ENCODE results near the gene NDUFV3.
"Not testable (repeated sequence)": the region's sequence is repeated elsewhere in the genome, so short reads cannot be mapped to it uniquely, and the experiment has no call there.

NDUFV3 gene

GRCh38 chr21:42857216-42857615 lies 35.9 kb upstream of the NDUFV3 start:
- no peak for DNase-seq

GRCh38 chr21:42858185-42858847 lies 34.8 kb upstream of the NDUFV3 start:
- DNase-seq, result no peak

GRCh38 chr21:42858957-42859890 lies 33.9 kb upstream of the NDUFV3 start:
- no peak for DNase-seq

DNA sequence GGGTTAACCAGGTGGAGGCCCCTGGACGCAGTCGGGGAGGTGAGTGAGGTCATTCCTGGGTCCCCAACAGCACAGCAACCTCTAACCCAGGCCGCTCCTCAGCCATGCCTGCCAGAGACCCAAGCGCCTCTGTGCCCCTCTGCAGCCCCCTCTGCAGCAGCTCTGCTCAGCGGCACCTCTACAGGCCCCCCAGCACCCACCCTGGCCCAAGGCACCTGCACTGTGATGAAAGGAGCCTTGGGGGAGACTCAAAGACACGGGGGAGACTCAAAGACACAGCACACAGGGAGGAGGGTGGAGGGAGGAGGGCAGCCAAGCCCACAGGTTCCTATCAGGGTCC lies 33.2 kb upstream of the NDUFV3 start:
- no peak for DNase-seq

DNA sequence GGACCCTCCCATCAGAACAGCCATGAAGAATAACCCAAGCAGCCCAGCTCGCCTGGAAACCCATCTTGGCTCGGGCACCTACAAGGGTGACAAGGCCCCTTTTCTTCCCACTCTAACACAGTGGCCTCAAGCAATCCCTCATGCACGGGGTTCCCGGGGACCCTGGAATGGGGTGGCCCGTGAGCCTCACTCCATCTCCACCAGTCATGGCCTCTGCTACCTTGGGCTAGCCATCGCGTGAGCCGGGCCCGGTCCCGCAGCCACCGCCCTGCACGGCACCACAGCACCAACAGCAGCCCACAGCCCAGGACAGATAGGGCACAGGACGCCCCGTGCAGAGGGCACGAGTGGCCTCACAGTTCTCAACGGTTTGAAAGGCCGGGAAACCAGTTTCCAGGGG lies 32.8 kb upstream of the NDUFV3 start:
- DNase-seq, result no peak

DNA sequence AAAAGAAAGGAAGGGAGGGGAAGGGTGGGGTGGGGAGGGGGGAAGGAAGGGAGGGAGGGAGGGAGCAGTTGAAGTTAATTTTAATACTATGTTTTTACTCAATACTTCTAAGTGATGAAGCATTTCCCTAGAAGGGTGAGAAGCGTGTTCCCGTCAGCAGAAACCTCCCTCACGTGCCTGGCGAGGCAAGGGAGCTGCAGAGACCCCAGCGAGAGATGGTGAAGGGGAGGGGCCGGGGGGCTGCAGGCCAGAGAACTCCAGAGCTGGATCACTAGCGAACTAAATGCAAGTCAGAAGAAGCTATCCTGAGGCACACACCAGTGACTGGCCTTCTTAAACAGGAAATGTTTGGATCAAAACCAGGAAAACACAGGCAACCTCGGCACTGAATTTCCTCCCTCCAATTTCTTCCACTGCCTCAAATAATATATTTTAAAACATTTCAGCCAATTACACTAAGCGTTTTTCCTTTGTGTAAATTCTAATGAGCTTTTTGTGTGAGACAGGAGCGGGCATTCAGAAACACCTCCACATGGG lies 31.7 kb upstream of the NDUFV3 start:
- DNase-seq, result no peak

DNA sequence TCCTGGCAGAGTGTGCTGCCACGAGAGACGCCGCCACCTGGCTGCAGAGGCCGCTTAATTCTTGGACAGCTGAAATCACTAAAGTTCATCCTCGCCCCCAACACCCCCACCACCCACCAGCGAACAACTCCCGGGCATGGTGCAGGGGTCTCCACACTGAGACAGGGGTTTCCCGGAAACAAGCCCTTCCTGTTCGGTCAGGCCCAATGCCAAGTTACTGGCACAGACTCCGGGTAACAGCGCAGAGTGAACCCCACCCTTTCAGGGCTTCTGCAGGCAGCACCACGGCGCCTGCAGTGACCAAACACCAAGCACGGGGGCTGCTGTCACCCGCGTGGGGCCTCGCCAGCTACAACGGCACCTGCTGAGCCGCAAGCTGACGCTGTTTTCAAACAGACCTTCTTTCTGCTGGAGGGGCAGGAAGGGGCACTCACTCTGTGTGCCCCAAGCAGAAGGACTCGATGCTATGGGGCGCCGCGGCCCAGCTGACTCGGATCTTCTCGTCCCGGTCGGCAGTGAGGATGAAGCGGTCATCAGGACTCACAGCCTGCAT lies 31.2 kb upstream of the NDUFV3 start:
- DNase-seq, result no peak

GRCh38 chr21:42862774-42863503 lies 30.2 kb upstream of the NDUFV3 start:
- DNase-seq, result no peak

DNA sequence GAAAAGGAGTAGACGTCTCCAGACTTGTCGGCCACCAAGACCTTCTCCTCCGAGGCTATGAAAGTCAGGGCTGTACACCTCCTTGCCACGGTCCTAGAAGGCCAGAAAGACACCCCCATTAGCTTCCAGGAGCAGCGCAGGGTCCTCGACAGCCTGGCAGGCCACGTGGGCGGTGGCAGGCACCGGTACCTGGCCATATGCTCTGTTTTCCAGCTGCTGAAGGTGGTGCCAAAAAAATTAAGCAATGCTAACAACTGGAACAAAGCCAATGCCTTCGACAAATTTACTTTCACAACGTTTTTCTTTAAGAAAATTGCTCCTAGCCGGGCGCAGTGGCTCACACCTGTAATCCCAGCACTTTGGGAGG lies 29.6 kb upstream of the NDUFV3 start:
- no peak for DNase-seq

- no peak for DNase-seq
These were observed 28.8 kb upstream of the NDUFV3 start for GRCh38 chr21:42864286-42864685.

DNA sequence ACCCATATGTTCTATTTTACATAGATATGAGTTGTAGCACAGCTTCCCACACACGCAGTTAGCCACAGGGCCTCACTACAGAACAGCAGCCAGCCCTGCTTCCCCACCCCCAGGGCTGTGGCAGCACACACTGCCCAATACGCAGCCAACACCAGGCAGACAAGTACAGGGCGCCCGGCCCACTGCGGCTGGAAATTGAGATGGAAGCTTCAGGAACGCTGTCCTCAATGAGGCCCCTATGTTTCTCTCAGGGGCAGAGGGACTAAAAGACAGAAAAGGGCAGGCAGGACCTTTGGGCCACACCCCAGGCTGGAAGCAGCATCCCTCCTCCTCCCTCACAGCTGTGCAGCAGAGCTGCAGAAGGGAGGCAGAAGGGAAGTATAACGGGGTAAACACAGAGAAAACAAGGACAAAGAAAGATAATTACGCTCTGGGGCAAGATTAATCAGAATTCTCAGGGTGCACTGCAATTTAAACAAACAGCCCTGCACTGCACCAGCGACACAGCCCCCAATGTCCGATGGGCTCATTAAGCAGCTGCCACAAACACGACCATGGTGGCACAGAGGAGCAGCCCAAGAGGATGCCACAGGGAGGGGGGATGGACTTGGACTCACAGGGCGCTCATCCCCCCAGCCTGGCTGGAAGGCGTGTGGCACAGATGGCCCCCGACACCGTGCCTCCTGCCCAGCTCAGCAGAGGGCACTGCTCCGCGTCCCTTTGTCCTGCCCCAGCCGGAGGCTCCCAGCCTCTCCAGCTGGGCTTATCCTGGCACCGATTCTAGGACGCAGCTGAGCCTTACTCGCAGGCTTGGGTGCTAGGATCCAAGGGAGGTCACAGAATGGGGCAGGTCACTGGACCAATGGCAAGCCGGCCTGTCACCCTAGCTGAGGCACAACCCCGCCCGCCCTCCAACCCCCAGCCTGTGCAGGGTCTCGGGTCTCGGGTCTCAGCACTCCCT lies 28.0 kb upstream of the NDUFV3 start:
- DNase-seq, result peak; percentile 11 to 58

DNA sequence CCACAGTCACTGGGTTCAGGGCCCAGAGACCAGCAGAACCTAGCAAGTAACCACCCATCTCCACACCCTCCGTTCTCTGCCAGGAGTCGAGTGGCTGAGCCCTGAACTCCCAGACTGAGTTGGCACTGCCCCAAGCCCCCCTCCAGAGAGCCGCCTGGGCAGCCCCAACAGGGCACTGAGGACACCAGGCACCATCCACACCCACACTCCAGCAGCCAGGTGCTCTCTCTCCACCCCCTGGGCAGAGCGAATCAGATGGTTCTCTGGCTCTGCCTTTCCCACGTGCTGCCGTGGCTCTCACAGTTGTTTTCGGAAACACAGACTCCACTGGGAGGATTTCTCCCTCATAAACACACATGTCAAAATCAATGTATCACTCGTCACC lies 27.3 kb upstream of the NDUFV3 start:
- no peak for DNase-seq

- no peak for DNase-seq
These were observed 24.9 kb upstream of the NDUFV3 start for GRCh38 chr21:42868196-42868595.

DNA sequence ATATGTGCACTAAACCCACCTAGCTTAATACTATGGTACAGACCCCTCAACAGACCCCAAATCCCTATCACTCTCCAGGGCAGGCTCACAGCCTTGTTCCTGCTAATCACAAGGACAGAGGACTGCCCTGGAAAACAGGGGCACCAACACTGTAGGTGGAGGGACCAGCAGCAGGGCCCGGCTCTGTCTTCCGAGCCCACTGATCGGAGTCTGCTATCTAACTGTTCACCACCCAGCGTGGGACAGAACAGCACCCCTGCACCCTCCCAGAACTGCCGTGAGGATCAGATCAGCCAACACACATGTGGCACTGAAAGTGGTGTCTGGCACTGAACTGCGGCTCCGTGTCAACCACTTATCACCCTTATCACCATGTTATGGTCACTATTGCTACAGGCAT lies 20.0 kb upstream of the NDUFV3 start:
- no peak for DNase-seq

- not testable (repeated sequence) for DNase-seq
These were observed 17.3 kb upstream of the NDUFV3 start for GRCh38 chr21:42875811-42876210.

DNA sequence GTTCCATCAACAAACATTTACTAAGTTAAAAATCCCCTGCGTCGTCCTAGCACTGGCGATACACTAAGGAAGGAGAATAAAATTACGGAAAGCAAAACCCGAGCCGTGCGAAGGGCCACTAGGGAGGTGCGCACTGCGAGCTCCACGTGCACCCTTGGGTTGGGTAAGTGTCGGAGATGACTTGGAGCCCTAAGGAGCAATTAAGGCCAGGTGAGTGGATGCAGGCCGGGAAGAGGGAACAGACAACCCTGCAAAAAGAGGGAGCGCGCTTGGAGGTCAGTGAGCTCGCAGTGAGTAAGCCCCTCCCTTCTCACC lies 14.5 kb upstream of the NDUFV3 start:
- DNase-seq, result no peak

- peak; percentile 87 to 96 for DNase-seq
These were observed 13.9 kb upstream of the NDUFV3 start, which contains the start of gene WDR4 for GRCh38 chr21:42878993-42879787. Gene WDR4 (minus strand): TSS chr21:42879539. CDS start chr21:42879495, 44 bp downstream.

DNA sequence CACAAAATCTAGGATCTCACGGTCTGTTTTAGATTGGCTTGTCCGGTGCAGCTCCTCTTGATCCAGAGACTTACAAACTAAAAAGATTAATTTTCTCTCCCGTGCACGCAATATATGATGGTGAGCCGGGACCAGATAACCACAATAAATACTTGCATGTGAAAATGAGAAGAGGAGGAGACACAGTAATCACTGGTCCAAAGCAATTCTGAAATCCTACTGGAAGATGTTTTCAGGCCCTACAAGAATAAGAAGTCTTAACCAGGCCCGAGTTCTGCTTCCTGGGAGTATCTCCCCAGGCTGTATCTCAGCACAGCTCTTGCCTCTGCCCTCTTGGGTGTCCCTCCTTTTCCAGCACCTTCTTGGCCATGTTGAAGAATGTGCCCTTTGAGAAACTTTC lies 12.8 kb upstream of the NDUFV3 start:
- DNase-seq, result no peak

DNA sequence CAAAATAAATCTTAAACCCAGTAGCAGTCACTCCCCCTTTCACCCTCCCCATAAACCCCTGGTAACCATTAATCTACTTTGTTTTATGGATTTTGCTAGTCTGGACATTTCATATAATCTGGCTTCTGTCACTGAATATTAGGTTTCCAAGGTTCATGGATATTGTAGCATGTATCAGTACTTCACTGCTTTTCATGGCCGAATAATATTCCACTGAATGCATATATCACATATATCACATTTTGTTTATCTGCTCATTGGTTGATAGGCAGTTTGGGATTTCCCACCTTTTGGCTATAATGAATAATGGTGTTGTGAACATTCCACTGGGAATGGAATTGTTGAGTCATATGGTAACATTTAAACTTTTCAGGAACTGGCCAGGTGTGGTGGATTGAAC lies 9.2 kb upstream of the NDUFV3 start:
- DNase-seq, result no peak

- DNase-seq, result no peak
These were observed 5.8 kb upstream of the NDUFV3 start for GRCh38 chr21:42887326-42887725.

DNA sequence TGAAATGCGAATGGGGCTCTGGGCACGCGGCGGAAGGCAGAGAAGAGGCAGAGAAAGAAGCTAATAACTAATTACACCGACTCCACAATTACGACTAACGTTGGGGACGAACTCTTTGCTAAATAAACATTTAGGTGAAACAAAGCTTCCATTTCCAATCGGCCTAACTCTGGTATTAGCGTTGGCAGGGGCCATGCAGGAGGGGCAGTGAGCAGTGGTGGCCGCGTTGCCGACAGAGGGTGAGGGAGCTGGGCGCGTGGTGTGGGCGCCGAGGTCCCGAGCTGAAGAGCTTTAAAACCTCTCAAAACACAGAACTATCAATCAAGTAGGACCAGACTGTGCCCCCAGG lies 553 bp upstream of the NDUFV3 start:
- no peak for DNase-seq

All from hippocampal formation (tissue), 2 donors.